ENCODE measurements around the gene SLC25A14.

SLC25A14 gene

GRCh38 chrX:130378024-130378669, 38.4 kb downstream of the SLC25A14 start:
- no peak for DNase-seq (ENCODE audit: low read depth in 2 of 2)

GRCh38 chrX:130385520-130385919, 45.8 kb downstream of the SLC25A14 start, which contains the start of gene GPR119:
TSS of gene GPR119 (minus strand) at chrX:130385674. CDS start at chrX:130385447, 227 bp downstream.
- DNase-seq (ENCODE audit: low read depth in 2 of 2) = no peak

- DNase-seq (ENCODE audit: low read depth in 2 of 2) = no peak
Measured at GRCh38 chrX:130386408-130386808, 46.7 kb downstream of the SLC25A14 start.

- no peak for DNase-seq (ENCODE audit: low read depth in 2 of 2)
Measured at GRCh38 chrX:130393451-130394074, 53.8 kb downstream of the SLC25A14 start.

GRCh38 chrX:130395341-130395740, 55.6 kb downstream of the SLC25A14 start:
- no peak for DNase-seq (ENCODE audit: low read depth in 2 of 2)

- DNase-seq (ENCODE audit: low read depth in 2 of 2) = peak; percentile 39 to 61
Measured at GRCh38 chrX:130401415-130402207, 61.9 kb downstream of the SLC25A14 start, which contains the start of gene RBMX2. TSS of gene RBMX2 (plus strand) at chrX:130401987. CDS start at chrX:130402033, 46 bp downstream.

- no peak for DNase-seq (ENCODE audit: low read depth in 2 of 2)
Measured at GRCh38 chrX:130402208-130402684, 62.5 kb downstream of the SLC25A14 start.

- no peak for DNase-seq (ENCODE audit: low read depth in 2 of 2)
Measured at GRCh38 chrX:130413415-130413814, 73.7 kb downstream of the SLC25A14 start.

GRCh38 chrX:130414800-130415199, 75.1 kb downstream of the SLC25A14 start:
- no peak for DNase-seq (ENCODE audit: low read depth in 2 of 2)

- DNase-seq (ENCODE audit: low read depth in 2 of 2) = no peak
Measured at GRCh38 chrX:130415201-130415600, 75.5 kb downstream of the SLC25A14 start.

- DNase-seq (ENCODE audit: low read depth in 2 of 2) = no peak
Measured at GRCh38 chrX:130416785-130417184, 77.1 kb downstream of the SLC25A14 start.

GRCh38 chrX:130418066-130418465, 78.3 kb downstream of the SLC25A14 start:
- no peak for DNase-seq (ENCODE audit: low read depth in 2 of 2)

GRCh38 chrX:130418740-130419139, 79.0 kb downstream of the SLC25A14 start:
- no peak for DNase-seq (ENCODE audit: low read depth in 2 of 2)

GRCh38 chrX:130419263-130419662, 79.5 kb downstream of the SLC25A14 start:
- DNase-seq (ENCODE audit: low read depth in 2 of 2) = no peak
